GM21619 (cell line): Measurements from ENCODE around the gene MTMR4.
"Not testable (repeated sequence)": the region's sequence is repeated elsewhere in the genome, so short reads cannot be mapped to it uniquely, and the experiment has no call there.

Source experiments
- ATAC-seq: cut with Tn5 transposase; IDR thresholded peaks from one replicate; pipeline ENCODE4 v1.9.1; 2021; ENCODE audit not compliant: unreplicated experiment

Gene MTMR4

DNA sequence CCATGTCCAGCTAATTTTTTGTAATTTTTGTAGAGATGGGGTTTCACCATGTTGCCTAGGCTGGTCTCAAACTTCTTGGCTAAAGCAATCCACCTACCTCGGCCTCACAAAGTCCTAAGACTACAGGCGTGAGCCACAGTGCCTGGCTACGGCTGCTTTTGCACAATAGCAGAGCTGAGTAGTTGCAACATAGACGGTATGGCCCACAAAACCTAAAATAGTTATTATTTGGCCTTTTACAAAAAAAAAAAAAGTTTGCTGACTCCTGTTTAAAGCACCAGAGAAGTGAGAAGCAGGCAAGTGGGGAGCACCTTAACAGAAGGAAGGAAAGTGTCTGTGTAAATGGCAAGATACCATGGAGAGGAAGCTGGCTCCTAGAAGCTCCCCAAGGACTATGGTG, 20.9 kb downstream of the MTMR4 start:
- ATAC-seq: no peak

DNA sequence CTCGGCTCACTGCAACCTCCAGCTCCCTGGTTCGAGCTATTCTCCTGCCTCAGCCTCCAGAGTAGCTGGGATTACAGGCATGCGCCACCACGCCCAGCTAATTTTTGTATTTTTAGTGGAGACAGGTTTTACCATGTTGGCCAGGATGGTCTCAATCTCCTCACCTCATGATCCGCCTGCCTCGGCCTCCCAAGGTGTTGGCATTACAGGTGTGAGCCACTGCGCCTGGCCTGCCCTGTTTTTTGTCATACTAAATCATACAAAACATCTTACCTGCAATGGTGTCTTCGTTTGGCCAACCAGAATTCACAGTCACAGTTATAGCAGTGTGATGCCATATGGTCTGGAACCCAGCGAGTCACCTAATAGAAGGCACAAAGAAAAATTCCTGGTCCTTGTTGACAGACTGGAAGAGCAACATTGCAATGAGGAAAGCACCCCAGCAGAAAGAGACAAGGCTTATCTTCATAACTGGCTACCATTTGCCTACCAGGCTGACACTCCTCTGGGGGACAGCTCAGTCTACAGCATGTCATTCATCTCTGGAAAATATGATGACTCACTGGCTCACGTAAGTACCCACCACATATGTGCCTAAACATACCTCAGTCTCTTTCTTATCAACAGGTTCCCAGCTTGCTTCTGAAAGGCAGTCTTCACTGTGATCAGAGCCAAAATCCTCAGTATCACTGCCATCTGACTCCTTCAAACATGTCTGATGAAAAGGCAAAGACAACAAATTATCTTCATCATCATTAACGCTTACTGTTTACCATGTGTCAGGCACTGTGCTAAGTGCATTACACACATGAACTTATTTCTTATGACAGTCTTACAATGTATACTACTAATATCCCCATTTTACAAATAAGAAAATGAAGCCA, 22.0 kb downstream of the MTMR4 start:
- no peak for ATAC-seq

GRCh38 chr17:58491510-58492045, 22.9 kb downstream of the MTMR4 start:
- ATAC-seq: no peak

GRCh38 chr17:58488428-58488890, 26.0 kb downstream of the MTMR4 start:
- no peak for ATAC-seq

DNA sequence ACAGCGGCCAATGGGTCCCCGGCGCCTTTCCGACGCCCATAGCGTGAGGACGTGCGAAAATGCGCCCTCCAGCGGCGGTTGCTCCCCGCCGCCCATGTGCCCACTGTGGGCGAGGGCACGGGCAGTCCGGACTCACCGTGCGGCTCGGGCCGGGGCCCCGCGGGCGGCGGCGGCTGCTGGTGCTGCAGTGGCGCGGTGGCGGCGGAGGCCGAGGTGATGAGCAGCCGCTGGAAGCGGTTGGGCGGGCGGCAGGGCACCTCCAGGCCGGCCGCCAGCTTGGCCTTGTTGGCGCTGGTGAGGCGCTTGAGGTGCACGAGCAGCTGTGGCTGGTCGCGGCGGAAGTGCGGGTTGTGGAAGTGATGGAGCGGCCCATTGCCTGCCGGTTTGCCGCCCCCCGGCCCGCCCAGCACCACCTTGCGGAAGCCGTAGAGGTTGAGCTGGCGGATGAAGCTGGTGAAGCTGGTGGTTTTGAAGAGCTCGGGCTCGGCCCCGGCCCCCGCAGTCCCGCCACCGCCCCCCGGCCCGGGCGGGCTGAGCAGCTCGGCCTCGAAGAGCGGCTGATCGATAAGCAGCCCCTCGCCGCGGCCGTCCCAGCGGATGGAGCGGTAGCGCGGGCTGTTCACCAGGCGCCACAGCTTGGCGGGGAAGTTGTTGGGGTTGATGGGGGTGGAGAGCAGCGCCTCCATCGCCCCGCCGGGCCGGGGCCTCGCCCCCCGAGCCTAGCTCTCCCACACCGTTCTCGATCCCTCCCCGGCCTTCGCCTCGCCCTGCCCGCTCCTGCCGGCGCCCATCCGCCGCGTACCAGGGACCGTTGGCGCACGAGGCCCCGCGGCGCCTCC, 26.6 kb downstream of the MTMR4 start, which contains the start of gene HSF5:
TSS of gene HSF5 (minus strand) at position 820 of the 839 bp plus-strand sequence. CDS start at position 686, 134 bp downstream.
- ATAC-seq: no peak

- ATAC-seq: no peak
These were observed 29.8 kb downstream of the MTMR4 start for GRCh38 chr17:58484600-58484999.

DNA sequence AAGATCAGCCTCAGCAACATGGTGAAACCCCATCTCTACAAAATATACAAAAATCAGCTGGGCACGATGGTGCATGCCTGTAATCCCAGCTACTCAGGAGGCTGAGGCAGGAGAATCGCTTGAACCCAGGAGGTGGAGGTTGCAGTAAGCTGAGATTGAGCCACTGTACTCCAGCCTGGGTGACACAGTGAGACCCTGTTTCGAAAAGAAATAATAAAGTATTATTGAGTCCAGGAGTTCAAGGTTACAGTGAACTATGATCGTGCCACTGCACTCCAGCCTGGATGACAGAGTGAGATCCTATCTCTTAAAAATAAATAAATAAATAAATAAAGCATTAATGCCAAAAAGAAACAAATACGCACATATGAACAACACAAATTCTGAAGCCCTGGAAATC, 32.6 kb downstream of the MTMR4 start:
- ATAC-seq: not testable (repeated sequence)

GRCh38 chr17:58480090-58480489, 34.3 kb downstream of the MTMR4 start:
- no peak for ATAC-seq

DNA sequence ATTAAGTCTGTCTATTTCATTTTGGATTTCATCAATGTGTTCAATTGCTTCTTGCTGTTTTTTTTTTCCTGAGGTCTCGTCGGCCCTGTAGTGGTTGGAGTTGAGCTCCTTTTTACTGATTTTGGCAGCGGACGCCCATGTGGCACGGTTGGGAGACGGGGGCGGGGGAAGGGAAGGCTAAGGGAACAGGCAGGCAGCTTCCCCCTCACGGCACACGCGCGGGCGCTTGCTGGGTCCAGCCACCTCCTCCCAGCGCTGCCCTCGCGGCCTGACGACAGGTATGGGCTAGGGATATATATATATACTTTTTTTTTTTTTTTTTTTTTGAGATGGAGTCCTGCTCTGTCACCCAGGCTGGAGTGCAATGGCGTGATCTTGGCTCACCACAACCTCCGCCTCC, 37.6 kb downstream of the MTMR4 start:
- ATAC-seq: no peak

GRCh38 chr17:58475985-58476384, 38.5 kb downstream of the MTMR4 start:
- no peak for ATAC-seq

DNA sequence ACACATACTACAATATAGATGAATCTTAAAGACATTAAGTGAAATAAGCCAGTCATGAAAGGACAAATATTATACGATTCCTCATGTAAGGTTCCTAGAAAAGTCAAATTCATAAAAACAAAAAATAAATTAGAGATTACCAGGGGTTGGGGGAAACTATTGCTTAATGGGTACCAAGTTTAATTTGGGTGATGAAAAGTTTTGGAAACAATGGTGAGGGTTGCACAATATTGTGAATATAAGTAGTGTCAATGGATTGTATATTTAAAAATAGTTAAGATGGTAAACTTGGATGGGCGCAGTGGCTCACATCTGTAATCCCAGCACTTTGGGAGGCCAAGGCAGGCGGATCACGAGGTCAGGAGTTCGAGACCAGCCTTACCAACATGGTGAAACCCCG, 44.1 kb downstream of the MTMR4 start:
- ATAC-seq: no peak

DNA sequence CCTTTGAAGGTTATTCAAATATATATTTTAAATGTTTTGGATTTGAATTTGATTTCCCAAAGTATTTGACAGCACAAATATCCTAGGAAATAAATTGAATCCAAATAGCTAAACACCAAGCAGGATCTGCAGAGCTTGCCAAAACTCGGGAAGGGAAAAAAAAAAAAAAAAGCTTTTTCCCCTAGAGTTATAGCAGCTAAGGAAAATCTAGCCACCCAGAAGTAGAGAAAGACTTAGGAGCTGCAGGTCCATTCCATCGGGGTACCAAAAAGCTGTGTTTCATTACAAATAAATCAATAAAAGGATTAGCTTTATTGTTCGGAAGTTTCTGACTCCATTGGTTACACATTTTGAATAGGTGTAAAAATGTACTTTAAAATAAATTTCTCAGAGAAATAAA, 45.5 kb downstream of the MTMR4 start:
- ATAC-seq: no peak

- ATAC-seq: no peak
These were observed 58.9 kb downstream of the MTMR4 start for GRCh38 chr17:58455491-58455890.

GRCh38 chr17:58452738-58453137, 61.7 kb downstream of the MTMR4 start:
- no peak for ATAC-seq

GRCh38 chr17:58447039-58447975, 67.1 kb downstream of the MTMR4 start:
- no peak for ATAC-seq

GRCh38 chr17:58446086-58446485, 68.4 kb downstream of the MTMR4 start:
- no peak for ATAC-seq
